SH-SY5Y (cell line): ENCODE measurements around the gene ZNF277.

Experiments used
- GATA2 ChIP-seq: IDR thresholded peaks from 2 replicates; pipeline ENCODE4 v1.6.1; 2011; ENCODE audit warnings: mild to moderate bottlenecking, low read depth, low read length
- GATA3 ChIP-seq: IDR thresholded peaks from 2 replicates; pipeline ENCODE4 v1.6.1; 2011; ENCODE audit warnings: low read depth, mild to moderate bottlenecking, low read length, moderate library complexity

GRCh38 chr7:112386619-112387018, 180.1 kb downstream of the ZNF277 start:
- TF ChIP-seq GATA2, result no peak
- TF ChIP-seq GATA3, result no peak
